OCI-LY1 (cell line): ENCODE results near the gene LDAF1.

Experiments used
- H2AFZ ChIP-seq: fragments of 200-600 bp; sonication (generic), shearing (Covaris generic); 2 replicates; pipeline ENCODE4 v1.6.0; 2014; ENCODE audit warnings: antibody characterized with exemption, mild to moderate bottlenecking, low read length
- H3F3A ChIP-seq: fragments of 200-600 bp; sonication (generic), shearing (Covaris generic); 2 replicates; pipeline ENCODE4 v1.6.0; 2014; ENCODE audit warnings: mild to moderate bottlenecking, antibody characterized with exemption, low read length, moderate library complexity; ENCODE audit not compliant: insufficient read depth
- H3K27ac ChIP-seq: fragments of 200-600 bp; sonication (generic); 2 replicates; pipeline ENCODE4 v1.5.1; 2014; ENCODE audit warnings: low read length, mixed run types, mild to moderate bottlenecking, low read depth; ENCODE audit not compliant: poor library complexity, severe bottlenecking
- H3K27me3 ChIP-seq: fragments of 200-600 bp; sonication (generic); 2 replicates; pipeline ENCODE4 v1.6.0; 2014; ENCODE audit warnings: antibody characterized with exemption, mild to moderate bottlenecking, low read length, moderate library complexity; ENCODE audit not compliant: insufficient read depth
- H3K36me3 ChIP-seq: fragments of 200-600 bp; sonication (generic); 2 replicates; pipeline ENCODE4 v1.6.1; 2014; ENCODE audit warnings: mild to moderate bottlenecking, antibody characterized with exemption, low read length, moderate library complexity, mixed read lengths; ENCODE audit not compliant: insufficient read depth
- H3K4me1 ChIP-seq: fragments of 200-600 bp; sonication (generic); 2 replicates; pipeline ENCODE4 v1.5.1; 2014; ENCODE audit warnings: mild to moderate bottlenecking, low read length, moderate library complexity; ENCODE audit not compliant: insufficient read depth, severe bottlenecking
- H3K4me2 ChIP-seq: fragments of 200-600 bp; sonication (generic), shearing (Covaris generic); 2 replicates; pipeline ENCODE4 v1.6.1; 2014; ENCODE audit warnings: low read length
- H3K4me3 ChIP-seq: fragments of 200-600 bp; sonication (generic); 2 replicates; pipeline ENCODE4 v1.5.1; 2014; ENCODE audit warnings: low read length, low read depth, mild to moderate bottlenecking, mixed read lengths; ENCODE audit not compliant: poor library complexity, severe bottlenecking
- H3K79me2 ChIP-seq: fragments of 200-600 bp; shearing (Covaris generic); 2 replicates; pipeline ENCODE4 v1.6.1; 2016; ENCODE audit warnings: mixed run types, low read length, mixed read lengths; ENCODE audit not compliant: insufficient read depth
- H3K9ac ChIP-seq: fragments of 200-600 bp; sonication (generic), shearing (Covaris generic); 2 replicates; pipeline ENCODE4 v1.6.1; 2014; ENCODE audit warnings: mild to moderate bottlenecking, low read length, mixed read lengths
- H3K9me2 ChIP-seq: fragments of 200-600 bp; sonication (generic), shearing (Covaris generic); 2 replicates; pipeline ENCODE4 v1.6.1; 2014; ENCODE audit warnings: low read depth, mild to moderate bottlenecking, low read length, mixed read lengths
- H3K9me3 ChIP-seq: fragments of 200-600 bp; shearing (Covaris generic); 2 replicates; pipeline ENCODE4 v1.6.1; 2014; ENCODE audit warnings: low read length, mixed read lengths
- H4K20me1 ChIP-seq: fragments of 200-600 bp; sonication (generic), shearing (Covaris generic); 2 replicates; pipeline ENCODE4 v1.6.0; 2016; ENCODE audit warnings: mild to moderate bottlenecking, low read length; ENCODE audit not compliant: insufficient read depth
- CTCF ChIP-seq: fragments of 200-600 bp; sonication (generic), shearing (Covaris generic); IDR thresholded peaks from 2 replicates; pipeline ENCODE4 v1.5.1; 2017; ENCODE audit warnings: mild to moderate bottlenecking, antibody characterized with exemption, low read length, moderate library complexity, mixed read lengths
- EZH2 ChIP-seq: fragments of 200-600 bp; sonication (generic), shearing (Covaris generic); IDR thresholded peaks from 2 replicates; pipeline ENCODE4 v1.8.0; 2017; ENCODE audit warnings: borderline replicate concordance, mixed run types, mild to moderate bottlenecking, antibody characterized with exemption, low read length, moderate library complexity, mixed read lengths

LDAF1 gene

GRCh38 chr16:21126518-21126917 lies 32.0 kb upstream of the LDAF1 start:
- Histone ChIP-seq H3K36me3 (no peaks in the 10 kb centered on the region), H3K9ac (no peak overlapping the region), H3K4me1 (no peaks in the 10 kb centered on the region), H3K9me3 (no peaks in the 10 kb centered on the region), H3F3A (no peaks in the 10 kb centered on the region), H3K27ac (no peak overlapping the region), H3K9me2 (no peaks in the 10 kb centered on the region), H2AFZ (no peak overlapping the region), H3K79me2 (no peaks in the 10 kb centered on the region), H4K20me1 (no peaks in the 10 kb centered on the region), H3K4me2 (no peak overlapping the region), H3K27me3 (no peaks in the 10 kb centered on the region), H3K4me3 (no peak overlapping the region)
- no peak for TF ChIP-seq EZH2
- TF ChIP-seq CTCF: no peak

GRCh38 chr16:21128991-21129390 lies 29.5 kb upstream of the LDAF1 start:
- Histone ChIP-seq H3K36me3 (no peaks in the 10 kb centered on the region), H3F3A (no peaks in the 10 kb centered on the region), H3K9me2 (no peaks in the 10 kb centered on the region)

GRCh38 chr16:21130811-21131210 lies 27.7 kb upstream of the LDAF1 start:
- Histone ChIP-seq H3K9ac (no peak overlapping the region), H3K27ac (no peak overlapping the region), H3K4me1 (no peaks in the 10 kb centered on the region), H2AFZ (no peak overlapping the region), H3F3A (no peaks in the 10 kb centered on the region), H3K27me3 (no peaks in the 10 kb centered on the region), H3K79me2 (no peaks in the 10 kb centered on the region), H4K20me1 (no peaks in the 10 kb centered on the region), H3K36me3 (no peaks in the 10 kb centered on the region), H3K9me3 (no peaks in the 10 kb centered on the region), H3K4me3 (no peak overlapping the region), H3K9me2 (no peaks in the 10 kb centered on the region), H3K4me2 (no peak overlapping the region)
- TF ChIP-seq CTCF: no peak
- no peak for TF ChIP-seq EZH2

More at GRCh38 chr16:21128991-21129390, 29.5 kb upstream of the LDAF1 start:
- Histone ChIP-seq H3K9me3 (no peaks in the 10 kb centered on the region), H2AFZ (no peak overlapping the region), H4K20me1 (no peaks in the 10 kb centered on the region), H3K27ac (no peak overlapping the region), H3K4me3 (no peak overlapping the region), H3K4me2 (no peak overlapping the region), H3K27me3 (no peaks in the 10 kb centered on the region), H3K79me2 (no peaks in the 10 kb centered on the region), H3K4me1 (no peaks in the 10 kb centered on the region), H3K9ac (no peak overlapping the region)
- TF ChIP-seq EZH2: no peak
- no peak for TF ChIP-seq CTCF
